GM19452 (cell line): ENCODE results near the gene GRIN2A.

ENCODE experiments used
- ATAC-seq: cut with Tn5 transposase; IDR thresholded peaks from one replicate; pipeline ENCODE4 v1.9.1; 2021; ENCODE audit not compliant: unreplicated experiment

GRIN2A gene

GRCh38 chr16:10137341-10137740 is 44.9 kb downstream of the GRIN2A start:
- no peak for ATAC-seq

GRCh38 chr16:10136916-10137315 is 45.3 kb downstream of the GRIN2A start:
- ATAC-seq, result no peak

- no peak for ATAC-seq
These were observed 51.7 kb downstream of the GRIN2A start for GRCh38 chr16:10130538-10130937.

- no peak for ATAC-seq
These were observed 53.6 kb downstream of the GRIN2A start for GRCh38 chr16:10128397-10129258.

- ATAC-seq, result no peak
These were observed 55.5 kb downstream of the GRIN2A start for GRCh38 chr16:10126686-10127085.

- no peak for ATAC-seq
These were observed 59.1 kb downstream of the GRIN2A start for GRCh38 chr16:10123141-10123540.

GRCh38 chr16:10122546-10122945 is 59.7 kb downstream of the GRIN2A start:
- ATAC-seq, result no peak

- ATAC-seq, result no peak
These were observed 60.3 kb downstream of the GRIN2A start for GRCh38 chr16:10121897-10122425.

GRCh38 chr16:10121491-10121890 is 60.7 kb downstream of the GRIN2A start:
- no peak for ATAC-seq

- ATAC-seq, result no peak
These were observed 61.3 kb downstream of the GRIN2A start for GRCh38 chr16:10120953-10121352.

- no peak for ATAC-seq
These were observed 67.8 kb downstream of the GRIN2A start for GRCh38 chr16:10114409-10114808.

GRCh38 chr16:10113248-10113647 is 69.0 kb downstream of the GRIN2A start:
- ATAC-seq, result no peak

- ATAC-seq, result no peak
These were observed 70.2 kb downstream of the GRIN2A start for GRCh38 chr16:10112021-10112420.

GRCh38 chr16:10111156-10111761 is 71.0 kb downstream of the GRIN2A start:
- ATAC-seq, result no peak

GRCh38 chr16:10110552-10110951 is 71.7 kb downstream of the GRIN2A start:
- no peak for ATAC-seq

GRCh38 chr16:10107081-10107480 is 75.1 kb downstream of the GRIN2A start:
- ATAC-seq, result no peak

GRCh38 chr16:10103700-10104099 is 78.5 kb downstream of the GRIN2A start:
- no peak for ATAC-seq

- no peak for ATAC-seq
These were observed 79.1 kb downstream of the GRIN2A start for GRCh38 chr16:10103118-10103517.

- ATAC-seq, result no peak
These were observed 81.4 kb downstream of the GRIN2A start for GRCh38 chr16:10100829-10101228.

GRCh38 chr16:10098991-10099390 is 83.2 kb downstream of the GRIN2A start:
- ATAC-seq, result no peak

GRCh38 chr16:10097271-10097670 is 85.0 kb downstream of the GRIN2A start:
- ATAC-seq, result no peak

GRCh38 chr16:10093576-10093975 is 88.7 kb downstream of the GRIN2A start:
- ATAC-seq, result no peak
